Activated naive CD4-positive, alpha-beta T cell treated with anti-CD3 and anti-CD28 coated beads, Interleukin-2, amount 10 ng/mL, durations not matched to agents 5 hours and 36 hours (primary cell): ENCODE data around the gene KTI12. TPM values are rescaled to one million over a fixed set of nuclear protein-coding genes. Genes with fewer than 3 reads are reported as not detected.

Source experiments
- total RNA-seq, 2 experiments: library from RNA; stranded (reverse); gene quantifications; one replicate each; pipeline ENCODE4 v1.2.3, GENCODE V29; 2021

The KTI12 gene, protein sequence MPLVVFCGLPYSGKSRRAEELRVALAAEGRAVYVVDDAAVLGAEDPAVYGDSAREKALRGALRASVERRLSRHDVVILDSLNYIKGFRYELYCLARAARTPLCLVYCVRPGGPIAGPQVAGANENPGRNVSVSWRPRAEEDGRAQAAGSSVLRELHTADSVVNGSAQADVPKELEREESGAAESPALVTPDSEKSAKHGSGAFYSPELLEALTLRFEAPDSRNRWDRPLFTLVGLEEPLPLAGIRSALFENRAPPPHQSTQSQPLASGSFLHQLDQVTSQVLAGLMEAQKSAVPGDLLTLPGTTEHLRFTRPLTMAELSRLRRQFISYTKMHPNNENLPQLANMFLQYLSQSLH
- total RNA-seq, result 10 to 100 TPM; 11.6 to 12.4 TPM

DNA sequence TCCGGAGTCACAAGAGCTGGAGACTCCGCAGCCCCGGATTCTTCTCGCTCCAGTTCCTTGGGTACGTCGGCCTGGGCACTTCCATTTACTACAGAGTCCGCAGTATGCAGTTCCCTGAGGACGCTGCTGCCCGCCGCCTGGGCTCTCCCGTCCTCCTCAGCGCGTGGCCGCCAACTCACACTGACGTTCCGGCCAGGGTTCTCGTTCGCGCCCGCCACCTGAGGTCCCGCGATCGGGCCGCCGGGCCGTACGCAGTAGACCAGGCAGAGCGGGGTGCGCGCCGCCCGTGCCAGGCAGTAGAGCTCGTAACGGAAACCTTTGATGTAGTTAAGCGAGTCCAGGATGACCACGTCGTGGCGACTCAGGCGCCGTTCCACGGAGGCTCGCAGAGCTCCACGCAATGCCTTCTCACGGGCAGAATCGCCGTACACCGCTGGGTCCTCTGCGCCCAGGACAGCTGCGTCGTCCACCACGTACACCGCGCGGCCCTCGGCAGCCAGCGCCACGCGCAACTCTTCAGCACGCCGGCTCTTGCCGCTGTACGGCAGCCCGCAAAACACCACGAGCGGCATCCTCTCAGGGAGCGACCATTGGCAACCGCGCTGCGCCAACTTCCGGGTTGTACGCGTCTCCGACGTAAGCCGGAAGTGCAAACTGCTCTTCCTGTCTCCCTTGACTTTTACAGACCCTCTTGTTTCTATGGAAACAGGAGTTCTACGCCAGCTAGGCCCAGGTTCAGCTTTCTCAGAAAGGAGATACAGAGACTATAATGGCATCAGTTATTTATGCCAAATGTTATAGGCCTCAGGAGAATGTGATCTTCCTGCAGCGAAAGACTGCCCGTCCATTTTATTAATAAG lies at the start of gene KTI12:
Gene KTI12 (minus strand): TSS at position 621 of the 860 bp plus-strand sequence. CDS start 49 bp downstream, at position 572.

DNA sequence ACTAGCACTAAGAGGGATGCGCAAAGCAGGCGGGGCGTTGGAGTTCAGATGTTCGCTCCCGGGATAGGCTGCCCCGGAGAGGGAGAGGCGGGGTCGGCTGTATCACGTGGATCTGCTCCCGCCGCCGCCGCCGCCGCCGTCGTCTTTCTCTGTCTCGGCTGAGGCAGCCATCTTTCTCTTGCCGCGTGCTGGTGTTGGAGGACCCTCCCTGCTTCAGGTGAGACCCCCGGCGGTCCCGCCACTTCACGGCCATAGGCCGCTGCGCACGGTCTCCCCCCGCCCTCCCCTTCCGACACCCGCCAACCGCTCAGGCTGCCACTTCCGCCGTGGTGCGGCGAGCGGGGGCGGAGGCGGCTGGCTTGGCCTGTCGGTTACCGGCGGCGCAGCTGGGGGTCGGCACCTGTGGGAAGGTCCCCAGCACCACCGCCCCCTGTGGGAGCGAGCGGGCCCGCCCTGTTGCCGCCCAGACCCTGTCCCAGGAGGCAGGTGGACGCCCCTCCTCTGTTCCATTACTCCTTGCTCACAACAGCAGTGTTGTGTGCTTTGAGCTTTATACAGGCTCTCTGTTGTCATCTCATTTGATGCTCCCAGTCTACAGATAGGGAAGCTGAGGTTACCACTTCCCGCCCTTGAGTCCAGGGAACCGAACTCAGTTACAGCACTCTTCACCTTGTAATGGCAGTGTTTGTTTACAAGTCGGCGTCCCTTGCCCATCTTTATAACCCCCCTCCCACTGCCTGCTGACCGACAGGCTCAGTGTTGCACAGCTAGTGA lies 22.7 kb upstream of the KTI12 start, which contains the start of gene BTF3L4:
Gene BTF3L4 (plus strand): TSS at position 133 of the 774 bp plus-strand sequence. CDS start 3,553 bp downstream, outside the sequence.

DNA sequence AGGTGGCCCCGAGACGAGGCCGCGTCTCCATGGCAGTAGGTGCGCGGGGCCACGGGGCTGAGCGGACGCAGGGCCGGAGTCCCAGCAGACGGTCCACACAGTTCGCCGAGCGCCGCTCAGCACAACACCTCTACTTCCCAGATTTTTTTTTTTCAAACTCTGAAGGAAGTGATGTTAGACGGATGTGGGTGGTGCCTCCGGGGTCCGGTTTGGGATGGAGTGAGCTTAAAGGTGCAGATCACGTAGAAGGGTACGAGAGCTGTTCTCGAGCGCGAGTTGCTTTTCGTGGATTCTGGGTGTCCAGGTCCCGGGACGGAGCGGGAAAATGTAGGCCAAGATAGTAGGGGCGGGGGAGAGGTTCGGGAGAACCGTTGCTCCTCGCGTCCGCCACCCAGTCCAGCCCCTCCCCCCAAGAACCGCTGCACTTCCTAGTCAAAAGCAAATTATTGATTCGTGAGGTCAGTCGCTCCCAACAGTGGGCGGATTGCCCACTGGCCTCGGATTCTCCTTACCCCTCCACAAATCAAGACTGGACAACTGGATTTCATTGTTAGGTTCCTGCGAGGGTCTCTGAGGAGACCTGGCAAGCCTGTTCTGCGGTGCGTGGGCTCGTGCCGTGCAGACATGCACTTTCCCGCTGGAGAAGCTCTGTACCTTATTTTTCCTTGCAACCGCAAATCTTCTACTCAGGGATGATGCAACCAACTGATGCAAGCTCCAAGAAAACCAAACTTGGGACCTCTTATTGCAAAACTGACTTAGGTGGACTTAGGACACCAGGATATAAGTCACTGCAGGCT lies 21.7 kb upstream of the KTI12 start, which contains the start of gene TXNDC12:
Gene TXNDC12 (minus strand): TSS at position 126 of the 800 bp plus-strand sequence. CDS start 95 bp downstream, at position 31.

DNA sequence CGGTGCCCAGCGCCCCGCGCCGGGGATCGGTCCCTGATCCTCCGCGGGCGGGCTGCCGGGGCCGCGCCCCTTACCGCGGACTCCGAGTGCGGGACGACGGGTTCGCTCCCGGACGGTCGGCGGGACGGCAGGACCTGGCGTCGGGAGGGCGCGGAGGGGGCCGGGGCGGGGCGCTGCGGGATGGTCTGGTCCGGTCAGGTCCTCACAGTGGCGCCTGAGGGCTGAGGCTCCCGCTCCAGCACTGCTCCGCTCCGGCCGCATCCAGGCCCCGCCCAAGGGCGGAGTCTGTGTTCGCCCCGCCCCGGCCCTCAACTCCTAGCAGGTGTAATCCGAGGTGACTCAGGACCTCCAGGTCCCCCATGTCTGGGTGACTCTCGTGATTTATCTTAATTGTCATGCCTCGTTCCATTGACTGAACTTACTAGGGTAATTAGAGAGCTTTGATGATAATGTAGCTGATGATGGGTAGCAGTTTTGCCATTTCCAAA lies 43.1 kb downstream of the KTI12 start, which contains the start of gene RAB3B:
Gene RAB3B (minus strand): TSS at position 223 of the 488 bp plus-strand sequence. CDS start 13,583 bp downstream, outside the sequence.

Other genes starting within 250 kb of the KTI12 start
- 100 to 1,000 TPM; 157 to 160 TPM for gene NRDC, start 155.1 kb downstream of the KTI12 start, total RNA-seq
- gene RAB3B, start 43.1 kb downstream of the KTI12 start, total RNA-seq, result under 1 TPM; 0.07 to 0.08 TPM
- gene TXNDC12, start 21.4 kb upstream of the KTI12 start, total RNA-seq, result 10 to 100 TPM; 44.7 to 45.8 TPM
- gene BTF3L4, start 22.5 kb upstream of the KTI12 start, total RNA-seq, result 10 to 100 TPM; 37.3 to 37.5 TPM
- gene ZFYVE9, start 108.3 kb upstream of the KTI12 start, total RNA-seq, result 1 to 10 TPM; 2.7 to 2.9 TPM